Fibroblast of mammary gland (primary cell): ENCODE data around the gene CFHR5.

Experiments
- DNase-seq: peaks from one replicate; pipeline ENCODE4 v3.0.0-alpha.2; 2010; ENCODE audit warnings: low read depth
- H3K4me3 ChIP-seq: 2 replicates; pipeline ENCODE4 v1.5.1; 2011; ENCODE audit warnings: low read depth, mild to moderate bottlenecking, low read length, moderate library complexity; ENCODE audit not compliant: control insufficient read depth
- CTCF ChIP-seq: conservative IDR thresholded peaks from 2 replicates; pipeline ENCODE4 v1.5.1; 2011; ENCODE audit warnings: low read depth, low read length, inconsistent platforms; ENCODE audit not compliant: control insufficient read depth, insufficient read depth

Gene CFHR5

GRCh38 chr1:197001828-197002227 is 24.5 kb downstream of the CFHR5 start:
- no peak overlapping the region for H3K4me3 ChIP-seq
- no peak for DNase-seq
- TF ChIP-seq CTCF, result no peak

- TF ChIP-seq CTCF, result no peak
- H3K4me3 ChIP-seq, result no peak overlapping the region
- no peak for DNase-seq
Observed at GRCh38 chr1:197003132-197003531, 25.8 kb downstream of the CFHR5 start.

GRCh38 chr1:197008861-197009260 is 31.5 kb downstream of the CFHR5 start:
- no peak for DNase-seq
- no peak for TF ChIP-seq CTCF
- no peak overlapping the region for H3K4me3 ChIP-seq

GRCh38 chr1:197011614-197012013 is 34.3 kb downstream of the CFHR5 start:
- no peak for TF ChIP-seq CTCF
- H3K4me3 ChIP-seq, result no peak overlapping the region
- no peak for DNase-seq

- no peak for TF ChIP-seq CTCF
- DNase-seq, result no peak
- H3K4me3 ChIP-seq, result no peak overlapping the region
Observed at GRCh38 chr1:197013234-197013633, 35.9 kb downstream of the CFHR5 start.

- H3K4me3 ChIP-seq, result no peak overlapping the region
- no peak for TF ChIP-seq CTCF
- DNase-seq, result no peak
Observed at GRCh38 chr1:197016751-197017150, 39.4 kb downstream of the CFHR5 start.

- DNase-seq, result no peak
- TF ChIP-seq CTCF, result no peak
- no peak overlapping the region for H3K4me3 ChIP-seq
Observed at GRCh38 chr1:197017558-197018146, 40.3 kb downstream of the CFHR5 start.
